GM12891 (cell line): ENCODE results near the gene PTPRN2.

Experiments
- DNase-seq: peaks from one replicate; pipeline ENCODE4 v3.0.0; 2011; ENCODE audit warnings: low spot score; ENCODE audit not compliant: insufficient read length
- FAIRE-seq: peaks from 2 replicates; lab custom pipeline; 2011; peaks lifted over from hg19 to GRCh38; lab: Jason Lieb, UNC
- PAX5 ChIP-seq: IDR thresholded peaks from 2 replicates; pipeline ENCODE4 v1.6.1; 2011; ENCODE audit warnings: low read length, moderate library complexity, mild to moderate bottlenecking; ENCODE audit not compliant: insufficient read depth, severe bottlenecking
- POLR2A ChIP-seq: IDR thresholded peaks from 2 replicates; pipeline ENCODE4 v1.6.1; 2011; ENCODE audit warnings: low read depth, low read length, control low read depth
- POLR2AphosphoS5 ChIP-seq: IDR thresholded peaks from 2 replicates; pipeline ENCODE4 v1.6.1; 2011; ENCODE audit warnings: low read depth, low read length, control low read depth
- POU2F2 ChIP-seq: IDR thresholded peaks from 2 replicates; pipeline ENCODE4 v1.6.1; 2011; ENCODE audit warnings: low read depth, mild to moderate bottlenecking, control low read depth, low read length, moderate library complexity
- SPI1 ChIP-seq: IDR thresholded peaks from 2 replicates; pipeline ENCODE4 v1.6.1; 2011; ENCODE audit warnings: low read depth, low read length, control low read depth
- TAF1 ChIP-seq: IDR thresholded peaks from 2 replicates; pipeline ENCODE4 v1.6.1; 2011; ENCODE audit warnings: low read depth, low read length, control low read depth

Gene PTPRN2

GRCh38 chr7:158062661-158063060 lies 525.0 kb downstream of the PTPRN2 start:
- no peak for TF ChIP-seq POU2F2
- no peak for TF ChIP-seq SPI1
- TF ChIP-seq POLR2AphosphoS5 = no peak
- TF ChIP-seq PAX5 = no peak
- no peak for TF ChIP-seq POLR2A
- TF ChIP-seq TAF1 = no peak
- FAIRE-seq (no peak), DNase-seq (no peak)

- FAIRE-seq (no peak), DNase-seq (no peak)
- TF ChIP-seq SPI1 (no peak), PAX5 (no peak), POU2F2 (no peak), POLR2AphosphoS5 (no peak), TAF1 (no peak), POLR2A (no peak)
Observed at GRCh38 chr7:158061884-158062656, 525.6 kb downstream of the PTPRN2 start.

- DNase-seq = no peak
- FAIRE-seq = no peak
- TF ChIP-seq TAF1 = no peak
- TF ChIP-seq PAX5 = no peak
- no peak for TF ChIP-seq POLR2AphosphoS5
- TF ChIP-seq SPI1 = no peak
- TF ChIP-seq POLR2A = no peak
- no peak for TF ChIP-seq POU2F2
Observed at GRCh38 chr7:158061026-158061630, 526.5 kb downstream of the PTPRN2 start.

- no peak for DNase-seq
- TF ChIP-seq TAF1 (no peak), POLR2AphosphoS5 (no peak), POLR2A (no peak), POU2F2 (no peak), PAX5 (no peak), SPI1 (no peak)
- FAIRE-seq = no peak
Observed at GRCh38 chr7:158060216-158060615, 527.4 kb downstream of the PTPRN2 start.

GRCh38 chr7:158057446-158057845 lies 530.2 kb downstream of the PTPRN2 start:
- TF ChIP-seq POLR2AphosphoS5 = no peak
- TF ChIP-seq POLR2A = no peak
- no peak for TF ChIP-seq POU2F2
- no peak for TF ChIP-seq SPI1
- no peak for TF ChIP-seq PAX5
- no peak for TF ChIP-seq TAF1
- DNase-seq = no peak
- FAIRE-seq = no peak

GRCh38 chr7:158056761-158057160 lies 530.9 kb downstream of the PTPRN2 start:
- TF ChIP-seq SPI1 = no peak
- no peak for TF ChIP-seq POLR2AphosphoS5
- TF ChIP-seq POU2F2 = no peak
- TF ChIP-seq POLR2A = no peak
- TF ChIP-seq PAX5 = no peak
- TF ChIP-seq TAF1 = no peak
- FAIRE-seq = no peak
- DNase-seq = no peak

- DNase-seq (no peak), FAIRE-seq (no peak)
- TF ChIP-seq PAX5 = no peak
- no peak for TF ChIP-seq POU2F2
- TF ChIP-seq POLR2AphosphoS5 = no peak
- no peak for TF ChIP-seq SPI1
- no peak for TF ChIP-seq TAF1
- TF ChIP-seq POLR2A = no peak
Observed at GRCh38 chr7:158055726-158056510, 531.7 kb downstream of the PTPRN2 start.

- no peak for TF ChIP-seq SPI1
- no peak for TF ChIP-seq PAX5
- no peak for TF ChIP-seq POLR2A
- TF ChIP-seq TAF1 = no peak
- TF ChIP-seq POU2F2 = no peak
- TF ChIP-seq POLR2AphosphoS5 = no peak
- no peak for FAIRE-seq
- no peak for DNase-seq
Observed at GRCh38 chr7:158054611-158055010, 533.0 kb downstream of the PTPRN2 start.

GRCh38 chr7:158054081-158054480 lies 533.5 kb downstream of the PTPRN2 start:
- no peak for TF ChIP-seq POLR2A
- TF ChIP-seq POU2F2 = no peak
- no peak for TF ChIP-seq PAX5
- no peak for TF ChIP-seq POLR2AphosphoS5
- no peak for DNase-seq
- no peak for FAIRE-seq
